ENCODE measurements around the gene UBASH3A. TPM values are rescaled to one million over a fixed set of nuclear protein-coding genes. Genes with fewer than 3 reads are reported as not detected.

The UBASH3A gene
- total RNA-seq, 4 donors from 2014 or later: 0.41 TPM; not detected in 3

GRCh38 chr21:42433946-42434551 is 30.3 kb downstream of the UBASH3A start:
- Histone ChIP-seq H3K4me1 (no peaks in the 10 kb centered on the region), H3K27me3 (peaks cover 0 to 14% (median 14%) of the 10 kb centered on the region in 3 donors), H3K27ac (no peak overlapping the region), H3K4me3 (no peak overlapping the region), H3K36me3 (no peaks in the 10 kb centered on the region), H3K9me3 (no peaks in the 10 kb centered on the region)
- in situ Hi-C loops (cut with MboI; ENCODE audit: low sequenced_read_pairs in 4 of 4) (loop anchor here in 1 of 4 donors (25.0 kb wide), 1 partner anchor 97 kb away; no protein-coding TSS in a partner anchor), intact Hi-C loops (cut with DNase I; ENCODE audit: low total_unique reads) (no loop called here)
- DNase-seq: no peak
- no peak for ATAC-seq
- TF ChIP-seq CTCF (IDR thresholded peaks at IDR 0.05 in 4 of 5, conservative IDR thresholded peaks at IDR 0.05 in 1 of 5) (no peak), POLR2A (IDR thresholded peaks at IDR 0.05) (no peak)

GRCh38 chr21:42434884-42435283 is 31.2 kb downstream of the UBASH3A start:
- in situ Hi-C loops (cut with MboI; ENCODE audit: low sequenced_read_pairs in 4 of 4) (loop anchor here in 1 of 4 donors (25.0 kb wide), 1 partner anchor 98 kb away; no protein-coding TSS in a partner anchor), intact Hi-C loops (cut with DNase I; ENCODE audit: low total_unique reads) (no loop called here)
- Histone ChIP-seq H3K4me1 (no peaks in the 10 kb centered on the region), H3K4me3 (no peak overlapping the region), H3K36me3 (no peaks in the 10 kb centered on the region), H3K27me3 (peaks cover 0 to 14% (median 12%) of the 10 kb centered on the region in 3 donors), H3K27ac (no peak overlapping the region), H3K9me3 (no peaks in the 10 kb centered on the region)
- ATAC-seq: no peak
- TF ChIP-seq POLR2A (IDR thresholded peaks at IDR 0.05) (no peak), CTCF (IDR thresholded peaks at IDR 0.05 in 4 of 5, conservative IDR thresholded peaks at IDR 0.05 in 1 of 5) (no peak)
- no peak for DNase-seq

- Histone ChIP-seq H3K4me1 (no peaks in the 10 kb centered on the region), H3K27me3 (peaks cover 0 to 14% (median 12%) of the 10 kb centered on the region in 3 donors), H3K36me3 (no peaks in the 10 kb centered on the region), H3K4me3 (no peak overlapping the region), H3K9me3 (no peaks in the 10 kb centered on the region), H3K27ac (no peak overlapping the region)
- in situ Hi-C loops (cut with MboI; ENCODE audit: low sequenced_read_pairs in 4 of 4): loop anchor here in 1 of 4 donors (25.0 kb wide), 1 partner anchor 98 kb away; no protein-coding TSS in a partner anchor
- ATAC-seq (no peak), DNase-seq (no peak)
- intact Hi-C loops (cut with DNase I; ENCODE audit: low total_unique reads): no loop called here
- TF ChIP-seq POLR2A (IDR thresholded peaks at IDR 0.05): no peak
- TF ChIP-seq CTCF (IDR thresholded peaks at IDR 0.05 in 4 of 5, conservative IDR thresholded peaks at IDR 0.05 in 1 of 5): no peak
These were observed 31.7 kb downstream of the UBASH3A start for GRCh38 chr21:42435401-42435800.

- Histone ChIP-seq H3K27me3 (peaks cover 0 to 14% (median 12%) of the 10 kb centered on the region in 3 donors), H3K4me1 (no peaks in the 10 kb centered on the region), H3K36me3 (no peaks in the 10 kb centered on the region), H3K9me3 (no peaks in the 10 kb centered on the region), H3K4me3 (no peak overlapping the region), H3K27ac (no peak overlapping the region)
- intact Hi-C loops (cut with DNase I; ENCODE audit: low total_unique reads): no loop called here
- in situ Hi-C loops (cut with MboI; ENCODE audit: low sequenced_read_pairs in 4 of 4): loop anchor here in 1 of 4 donors (25.0 kb wide), 1 partner anchor 99 kb away; no protein-coding TSS in a partner anchor
- TF ChIP-seq POLR2A (IDR thresholded peaks at IDR 0.05) (no peak), CTCF (IDR thresholded peaks at IDR 0.05 in 4 of 5, conservative IDR thresholded peaks at IDR 0.05 in 1 of 5) (no peak)
- ATAC-seq (no peak), DNase-seq (no peak)
These were observed 32.1 kb downstream of the UBASH3A start for GRCh38 chr21:42435833-42436232.

Data from gastrocnemius medialis (tissue), 4 donors.